Colon (tissue), 2 donors: ENCODE data around the gene TMEM132A.

ENCODE experiments used
- FAIRE-seq: peaks from 2 replicates; lab custom pipeline; 2012; peaks lifted over from hg19 to GRCh38; lab: Jason Lieb, UNC
- donor health status: control.
- donor health status: control.

TMEM132A gene

DNA sequence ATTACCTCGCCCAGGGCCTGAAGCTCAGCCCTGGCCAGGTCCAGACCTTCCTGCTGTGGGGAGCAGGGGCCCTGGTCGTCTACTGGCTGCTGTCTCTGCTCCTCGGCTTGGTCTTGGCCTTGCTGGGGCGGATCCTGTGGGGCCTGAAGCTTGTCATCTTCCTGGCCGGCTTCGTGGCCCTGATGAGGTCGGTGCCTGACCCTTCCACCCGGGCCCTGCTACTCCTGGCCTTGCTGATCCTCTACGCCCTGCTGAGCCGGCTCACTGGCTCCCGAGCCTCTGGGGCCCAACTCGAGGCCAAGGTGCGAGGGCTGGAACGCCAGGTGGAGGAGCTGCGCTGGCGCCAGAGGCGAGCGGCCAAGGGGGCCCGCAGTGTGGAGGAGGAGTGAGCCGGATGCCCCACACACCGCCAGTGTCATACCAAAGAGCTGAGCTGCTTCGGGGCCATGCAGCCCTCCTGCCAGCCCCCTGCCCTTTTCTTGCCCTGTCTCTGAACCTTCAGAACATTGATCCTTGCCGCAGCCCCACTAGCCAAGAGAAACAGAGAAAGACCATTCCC, 2.4 kb upstream of the TMEM132A start:
- FAIRE-seq: no peak

GRCh38 chr11:60922906-60923305, 1.4 kb upstream of the TMEM132A start:
- no peak for FAIRE-seq

GRCh38 chr11:60923326-60923725, 934 bp upstream of the TMEM132A start:
- FAIRE-seq: no peak

DNA sequence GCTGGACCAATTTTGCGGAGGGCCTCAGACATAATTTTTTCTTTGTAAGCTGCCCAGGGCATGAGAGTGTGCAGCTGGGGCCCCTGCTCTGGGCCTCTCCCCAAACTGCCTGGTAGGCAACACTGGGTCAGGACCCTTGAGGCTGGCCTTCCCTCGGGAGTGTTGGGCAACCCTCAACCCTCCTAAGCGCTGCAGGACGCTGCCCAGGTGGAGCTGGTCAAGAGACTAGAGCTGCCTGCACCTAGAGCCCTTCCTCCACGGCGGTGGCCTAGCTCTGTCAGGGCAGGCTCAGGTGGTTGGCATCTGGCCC, 505 bp upstream of the TMEM132A start:
- FAIRE-seq: no peak

DNA sequence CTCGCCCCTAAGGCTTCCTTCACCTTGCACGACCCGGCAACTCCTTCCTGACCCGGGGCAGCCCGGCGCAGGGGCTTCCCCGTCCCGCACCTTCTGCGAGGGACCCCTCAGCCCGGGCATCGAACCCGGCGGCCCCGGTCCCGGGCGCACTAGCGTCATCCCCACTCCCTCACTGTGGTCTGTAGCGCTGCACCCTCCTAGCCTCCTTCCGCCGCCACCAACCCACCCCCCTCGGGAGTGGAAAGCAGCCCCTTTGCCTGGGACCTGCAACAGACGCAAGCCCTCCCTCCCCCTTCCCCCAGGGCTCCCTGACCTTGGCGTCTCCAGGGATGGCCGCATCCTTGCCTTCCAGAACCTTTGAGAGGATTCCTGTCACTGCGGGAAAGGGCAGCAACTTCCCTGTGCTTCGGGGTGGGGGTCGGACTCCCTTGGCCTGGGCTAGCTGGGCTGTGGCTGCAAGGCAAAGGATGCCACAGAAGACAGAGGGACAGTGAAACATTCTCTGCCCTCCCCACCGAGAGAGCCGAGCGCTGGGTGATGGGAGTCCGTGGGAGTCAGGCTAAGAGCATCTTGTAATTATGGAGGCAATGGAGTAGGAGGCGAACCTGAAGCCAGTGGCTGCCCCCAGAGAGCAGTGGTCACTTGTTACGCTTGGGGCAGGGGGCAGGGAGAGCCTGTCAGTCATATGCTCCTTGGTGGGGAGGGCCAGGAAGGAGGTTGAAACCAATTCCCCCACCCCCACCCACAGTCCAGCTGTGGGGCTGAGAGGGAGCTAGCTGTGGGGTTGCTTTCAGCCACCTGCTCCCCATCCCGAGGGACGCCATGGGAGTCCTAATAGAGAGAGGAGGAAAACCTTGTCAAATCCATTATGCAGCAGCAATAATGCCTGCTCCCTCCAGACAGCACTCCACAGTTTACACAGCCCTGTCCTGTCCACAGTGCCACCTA, 920 bp downstream of the TMEM132A start:
- no peak for FAIRE-seq

DNA sequence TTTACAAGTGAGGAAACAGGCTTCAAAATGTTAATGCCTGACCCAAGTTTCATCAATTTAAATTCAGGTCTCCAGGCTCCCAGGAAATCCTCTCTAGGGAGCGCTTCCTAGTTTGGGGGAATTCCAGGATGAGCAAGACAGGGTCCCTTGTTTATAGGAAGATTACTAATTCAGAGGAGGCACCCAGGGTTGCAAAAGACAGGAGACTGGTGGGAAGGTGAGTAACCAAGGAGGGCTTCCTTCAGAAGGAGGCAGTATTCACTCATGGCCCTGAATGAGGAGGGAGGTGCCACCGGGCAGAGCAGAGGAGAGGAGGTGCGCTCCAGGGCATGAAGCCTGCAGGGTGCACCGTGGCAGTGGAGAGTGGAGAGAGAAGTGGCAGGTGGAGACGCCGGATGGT, 1.6 kb downstream of the TMEM132A start:
- FAIRE-seq: no peak

DNA sequence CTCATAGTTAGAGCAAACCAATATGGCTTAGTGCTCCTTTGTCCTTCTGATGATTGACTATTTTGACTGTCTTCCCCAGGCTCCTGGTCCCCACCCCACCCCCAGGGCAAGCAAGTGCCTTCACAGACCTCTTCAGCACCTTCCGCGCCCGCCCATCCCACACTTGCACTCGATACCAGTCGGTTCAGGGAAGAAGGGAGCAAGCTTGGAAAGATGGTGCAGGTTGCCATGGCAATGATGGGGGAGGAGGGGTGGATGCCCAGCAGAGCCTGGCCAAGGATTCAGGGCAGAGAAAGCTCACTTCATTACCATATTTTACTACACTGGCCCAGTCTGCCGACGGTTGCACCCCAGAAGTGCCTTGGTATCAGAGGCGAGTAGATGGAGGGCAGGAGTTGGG, 2.2 kb downstream of the TMEM132A start:
- FAIRE-seq: no peak

GRCh38 chr11:60927061-60927592, 2.9 kb downstream of the TMEM132A start:
- FAIRE-seq: no peak

- no peak for FAIRE-seq
Observed at GRCh38 chr11:60927600-60927999, 3.3 kb downstream of the TMEM132A start.

DNA sequence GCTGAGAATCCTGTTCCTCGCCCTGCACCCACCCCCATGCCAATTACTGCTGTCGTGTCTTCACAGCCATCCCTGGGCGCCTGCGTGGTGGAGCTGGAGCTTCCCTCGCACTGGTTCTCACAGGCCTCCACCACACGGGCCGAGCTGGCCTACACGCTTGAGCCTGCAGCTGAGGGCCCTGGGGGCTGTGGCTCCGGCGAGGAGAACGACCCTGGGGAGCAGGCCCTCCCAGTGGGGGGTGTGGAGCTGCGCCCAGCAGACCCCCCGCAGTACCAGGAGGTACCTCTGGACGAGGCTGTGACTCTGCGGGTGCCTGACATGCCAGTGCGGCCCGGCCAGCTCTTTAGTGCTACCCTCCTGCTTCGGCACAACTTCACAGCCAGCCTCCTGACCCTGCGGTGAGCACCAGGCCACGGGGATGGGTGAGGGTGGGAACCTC, 4.3 kb downstream of the TMEM132A start:
- no peak for FAIRE-seq

DNA sequence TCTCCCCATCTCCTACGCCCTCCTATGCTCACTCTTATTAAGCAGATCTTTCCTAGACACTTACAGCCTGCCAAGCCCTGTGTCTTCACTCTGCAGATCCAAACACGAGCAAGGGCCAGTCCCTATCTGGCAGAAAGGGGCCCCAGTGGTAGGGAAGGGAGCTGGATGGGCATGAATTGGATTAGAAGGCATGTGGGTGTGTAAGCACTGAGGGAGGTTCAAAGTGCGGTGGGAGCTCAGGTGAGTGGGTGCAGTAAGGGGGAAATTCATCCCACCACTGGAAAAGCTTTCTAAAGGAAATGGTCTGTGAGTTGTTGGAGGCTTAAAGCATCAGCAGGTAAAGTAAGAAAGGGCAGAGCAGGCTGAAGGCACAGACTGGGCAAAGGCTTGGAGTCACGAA, 5.5 kb downstream of the TMEM132A start:
- FAIRE-seq: no peak

DNA sequence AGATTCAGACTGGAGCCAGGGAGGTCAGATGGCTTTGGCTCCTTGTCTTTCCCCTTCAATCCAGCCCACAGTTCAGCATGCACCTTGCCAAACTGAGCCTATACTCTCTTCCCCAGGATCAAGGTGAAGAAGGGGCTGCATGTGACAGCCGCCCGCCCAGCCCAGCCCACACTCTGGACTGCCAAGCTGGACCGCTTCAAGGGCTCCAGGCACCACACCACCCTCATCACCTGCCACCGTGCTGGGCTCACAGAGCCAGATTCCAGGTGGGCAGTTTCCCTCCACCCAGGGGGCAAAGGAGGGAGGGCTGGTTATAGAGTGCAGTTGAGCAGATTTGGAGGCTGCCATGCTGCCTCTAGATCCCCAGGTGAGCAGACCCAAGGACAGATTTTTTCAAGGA, 6.1 kb downstream of the TMEM132A start:
- FAIRE-seq: no peak

DNA sequence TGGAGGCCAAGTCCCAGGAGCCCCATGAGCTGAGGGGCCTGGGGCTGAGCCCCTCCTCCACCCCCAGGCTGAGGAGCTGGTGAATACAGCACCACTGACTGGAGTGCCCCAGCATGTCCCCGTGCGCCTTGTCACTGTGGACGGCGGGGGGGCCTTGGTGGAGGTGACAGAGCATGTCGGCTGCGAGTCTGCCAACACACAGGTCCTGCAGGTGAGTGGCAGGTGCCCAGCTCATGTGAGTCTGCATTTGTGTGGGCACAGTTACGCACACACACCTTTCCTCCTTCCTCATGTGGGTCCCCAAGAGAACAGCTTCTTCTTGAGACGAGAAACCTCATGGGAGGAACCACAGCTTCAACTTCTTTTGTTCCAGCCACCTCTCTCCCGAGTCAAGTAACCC, 7.7 kb downstream of the TMEM132A start:
- no peak for FAIRE-seq

GRCh38 chr11:60932605-60933356, 8.5 kb downstream of the TMEM132A start:
- FAIRE-seq: no peak

DNA sequence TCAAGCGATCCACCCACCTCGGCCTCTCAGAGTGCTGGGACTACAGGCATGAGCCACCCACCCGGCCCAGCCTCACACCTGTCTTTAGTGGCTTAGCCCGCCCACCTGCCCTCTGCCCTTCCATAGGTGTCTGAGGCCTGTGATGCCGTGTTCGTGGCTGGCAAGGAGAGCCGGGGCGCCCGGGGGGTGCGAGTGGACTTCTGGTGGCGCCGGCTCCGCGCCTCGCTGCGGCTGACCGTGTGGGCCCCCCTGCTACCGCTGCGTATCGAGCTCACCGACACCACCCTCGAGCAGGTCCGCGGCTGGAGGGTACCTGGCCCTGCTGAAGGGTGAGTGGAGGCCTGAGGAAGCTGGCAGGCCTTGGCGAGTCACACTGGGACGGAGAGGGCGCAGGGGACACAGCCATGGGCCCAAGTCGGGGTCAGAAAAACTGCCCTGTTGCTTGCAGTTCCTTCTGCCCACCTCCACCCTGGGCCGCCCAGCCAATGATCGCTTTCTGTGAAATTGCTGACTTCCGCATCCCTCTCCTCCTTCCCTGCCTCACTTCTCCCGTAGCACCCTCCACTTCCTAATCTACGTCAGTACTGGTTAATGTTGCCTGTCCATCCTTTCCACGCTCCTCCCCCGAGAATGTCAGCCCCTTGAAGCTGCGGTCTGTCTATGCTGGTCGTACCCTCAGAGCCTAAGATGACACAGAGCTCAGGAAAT, 9.3 kb downstream of the TMEM132A start:
- FAIRE-seq: no peak

DNA sequence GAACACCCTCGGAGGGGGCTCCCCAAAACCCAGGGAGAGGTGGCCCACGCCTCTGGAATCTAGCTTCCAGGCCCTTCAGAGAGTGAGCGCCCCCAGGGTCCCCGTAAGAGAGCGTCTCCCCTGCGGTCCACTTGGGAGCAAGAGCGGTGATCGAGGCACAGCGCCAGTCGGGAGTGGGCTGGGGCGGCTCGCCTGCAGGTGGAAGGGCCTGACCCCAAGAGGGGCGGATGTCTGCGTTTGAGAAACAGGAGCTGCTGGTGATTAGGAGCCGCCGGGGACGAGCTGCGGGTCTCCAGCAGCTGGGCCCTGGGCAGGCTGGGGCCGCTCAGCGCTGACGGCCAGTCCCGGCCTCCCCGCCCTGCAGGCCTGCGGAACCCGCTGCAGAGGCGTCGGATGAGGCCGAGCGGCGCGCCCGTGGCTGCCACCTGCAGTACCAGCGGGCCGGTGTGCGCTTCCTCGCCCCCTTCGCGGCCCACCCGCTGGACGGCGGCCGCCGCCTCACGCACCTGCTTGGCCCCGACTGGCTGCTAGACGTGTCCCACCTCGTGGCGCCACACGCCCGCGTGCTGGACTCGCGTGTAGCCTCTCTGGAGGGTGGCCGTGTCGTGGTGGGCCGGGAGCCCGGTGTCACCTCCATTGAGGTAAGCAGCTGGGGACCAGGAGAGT, 10.0 kb downstream of the TMEM132A start:
- FAIRE-seq: no peak

GRCh38 chr11:60934790-60935605, 10.7 kb downstream of the TMEM132A start:
- FAIRE-seq: no peak

GRCh38 chr11:60935676-60936442, 11.6 kb downstream of the TMEM132A start:
- no peak for FAIRE-seq

- no peak for FAIRE-seq
Observed at GRCh38 chr11:60936467-60937143, 12.3 kb downstream of the TMEM132A start.
